ENCODE measurements around the gene EID1.

DNA sequence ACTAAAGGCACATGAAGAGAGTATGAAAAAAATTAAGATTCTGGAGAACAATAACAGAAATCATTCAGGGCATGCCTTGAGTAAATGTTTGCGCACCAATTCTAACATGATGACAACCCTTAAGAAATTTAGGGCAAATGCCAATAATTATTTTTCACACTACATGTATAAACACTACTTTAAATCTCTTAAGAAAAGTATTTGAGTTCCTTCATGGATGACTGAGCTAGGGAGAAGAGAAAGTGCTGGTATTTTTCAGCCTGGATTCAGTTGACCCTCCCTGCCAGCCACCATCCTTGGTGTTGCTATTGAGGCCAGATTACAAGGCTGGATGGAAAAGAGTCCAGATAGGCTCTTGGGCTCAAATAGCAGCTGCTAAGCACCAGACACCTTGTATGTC lies 8.0 kb upstream of the EID1 start:
- TF ChIP-seq, protein P1, sequence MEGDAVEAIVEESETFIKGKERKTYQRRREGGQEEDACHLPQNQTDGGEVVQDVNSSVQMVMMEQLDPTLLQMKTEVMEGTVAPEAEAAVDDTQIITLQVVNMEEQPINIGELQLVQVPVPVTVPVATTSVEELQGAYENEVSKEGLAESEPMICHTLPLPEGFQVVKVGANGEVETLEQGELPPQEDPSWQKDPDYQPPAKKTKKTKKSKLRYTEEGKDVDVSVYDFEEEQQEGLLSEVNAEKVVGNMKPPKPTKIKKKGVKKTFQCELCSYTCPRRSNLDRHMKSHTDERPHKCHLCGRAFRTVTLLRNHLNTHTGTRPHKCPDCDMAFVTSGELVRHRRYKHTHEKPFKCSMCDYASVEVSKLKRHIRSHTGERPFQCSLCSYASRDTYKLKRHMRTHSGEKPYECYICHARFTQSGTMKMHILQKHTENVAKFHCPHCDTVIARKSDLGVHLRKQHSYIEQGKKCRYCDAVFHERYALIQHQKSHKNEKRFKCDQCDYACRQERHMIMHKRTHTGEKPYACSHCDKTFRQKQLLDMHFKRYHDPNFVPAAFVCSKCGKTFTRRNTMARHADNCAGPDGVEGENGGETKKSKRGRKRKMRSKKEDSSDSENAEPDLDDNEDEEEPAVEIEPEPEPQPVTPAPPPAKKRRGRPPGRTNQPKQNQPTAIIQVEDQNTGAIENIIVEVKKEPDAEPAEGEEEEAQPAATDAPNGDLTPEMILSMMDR (IDR thresholded peaks at IDR 0.05; ENCODE audit: low read length) = no peak
- no peak for TF ChIP-seq EZH2 (optimal IDR thresholded peaks at IDR 0.05; ENCODE audit: low read depth, low read length)
- no peak for TF ChIP-seq EZH2phosphoT487 (IDR thresholded peaks at IDR 0.05; ENCODE audit: low read length)

Data from MM.1S (cell line).